ENCODE results near the gene RUSC1.
"Not testable (repeated sequence)": the region's sequence is repeated elsewhere in the genome, so short reads cannot be mapped to it uniquely, and the experiment has no call there.

RUSC1 gene

DNA sequence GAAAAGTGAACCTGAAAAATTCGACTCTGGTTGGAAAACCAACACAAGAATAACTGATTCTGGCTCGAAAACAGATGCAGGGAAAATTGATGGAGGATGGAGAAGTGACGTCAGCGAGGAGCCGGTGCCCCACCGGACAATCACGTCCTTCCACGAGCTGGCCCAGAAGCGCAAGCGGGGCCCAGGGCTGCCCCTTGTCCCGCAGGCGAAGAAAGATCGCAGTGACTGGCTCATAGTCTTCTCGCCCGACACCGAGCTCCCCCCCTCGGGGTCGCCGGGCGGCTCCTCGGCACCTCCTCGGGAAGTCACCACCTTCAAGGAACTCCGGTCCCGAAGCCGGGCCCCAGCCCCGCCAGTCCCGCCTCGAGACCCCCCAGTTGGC, 1.9 kb downstream of the RUSC1 start:
- in situ Hi-C loops (cut with MboI; ENCODE audit: low sequenced_read_pairs) = no loop called here

DNA sequence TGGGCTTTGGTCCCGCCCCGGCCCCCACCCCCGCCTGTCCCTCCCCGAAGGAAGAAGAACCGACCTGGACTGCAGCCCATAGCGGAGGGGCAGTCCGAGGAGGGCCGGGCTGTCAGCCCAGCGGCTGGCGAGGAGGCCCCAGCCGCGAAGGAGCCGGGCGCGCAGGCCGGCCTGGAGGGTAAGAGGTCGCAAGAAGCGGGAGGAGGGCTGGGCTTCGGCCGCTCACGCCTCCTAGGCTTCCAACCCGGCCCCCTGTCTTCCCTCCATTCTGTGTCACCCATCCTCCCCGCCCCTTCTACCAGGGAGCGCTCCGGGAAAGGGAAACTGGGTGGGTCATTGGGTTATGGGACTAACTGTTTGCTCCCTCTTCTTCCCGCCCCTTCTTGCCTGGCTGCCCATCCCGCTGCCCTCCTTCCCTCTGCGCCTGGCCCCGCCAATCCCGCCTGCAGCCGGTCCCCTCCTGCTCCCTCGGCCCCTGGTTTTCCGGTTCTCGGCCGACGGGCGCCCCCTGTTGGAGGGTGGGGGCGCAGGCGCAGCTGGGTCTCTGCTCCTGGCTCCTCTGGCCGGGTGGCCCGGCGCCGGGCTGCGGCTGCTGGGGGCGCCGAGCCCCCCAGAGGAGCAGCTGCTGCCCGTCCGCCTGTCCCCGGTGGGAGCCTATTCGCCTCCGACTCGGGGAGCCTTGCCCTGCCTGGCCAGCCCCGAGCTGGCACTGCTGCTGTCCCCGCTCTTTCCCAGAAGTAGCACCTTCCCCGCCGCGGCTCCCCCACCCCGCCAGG, 2.4 kb downstream of the RUSC1 start:
- in situ Hi-C loops (cut with MboI; ENCODE audit: low sequenced_read_pairs) = no loop called here

GRCh38 chr1:155323729-155324036, 3.0 kb downstream of the RUSC1 start:
- in situ Hi-C loops (cut with MboI; ENCODE audit: low sequenced_read_pairs) = no loop called here

GRCh38 chr1:155324037-155324716, 3.5 kb downstream of the RUSC1 start:
- in situ Hi-C loops (cut with MboI; ENCODE audit: low sequenced_read_pairs) = no loop called here

- in situ Hi-C loops (cut with MboI; ENCODE audit: low sequenced_read_pairs) = no loop called here
Measured at GRCh38 chr1:155324717-155325602, 4.3 kb downstream of the RUSC1 start.

- in situ Hi-C loops (cut with MboI; ENCODE audit: low sequenced_read_pairs) = no loop called here
Measured at GRCh38 chr1:155325603-155325893, 4.9 kb downstream of the RUSC1 start.

GRCh38 chr1:155326020-155326526, 5.4 kb downstream of the RUSC1 start:
- in situ Hi-C loops (cut with MboI; ENCODE audit: low sequenced_read_pairs) = no loop called here

GRCh38 chr1:155326631-155327037, 5.9 kb downstream of the RUSC1 start:
- in situ Hi-C loops (cut with MboI; ENCODE audit: low sequenced_read_pairs) = no loop called here

GRCh38 chr1:155327981-155328380, 7.3 kb downstream of the RUSC1 start:
- in situ Hi-C loops (cut with MboI; ENCODE audit: low sequenced_read_pairs) = no loop called here

DNA sequence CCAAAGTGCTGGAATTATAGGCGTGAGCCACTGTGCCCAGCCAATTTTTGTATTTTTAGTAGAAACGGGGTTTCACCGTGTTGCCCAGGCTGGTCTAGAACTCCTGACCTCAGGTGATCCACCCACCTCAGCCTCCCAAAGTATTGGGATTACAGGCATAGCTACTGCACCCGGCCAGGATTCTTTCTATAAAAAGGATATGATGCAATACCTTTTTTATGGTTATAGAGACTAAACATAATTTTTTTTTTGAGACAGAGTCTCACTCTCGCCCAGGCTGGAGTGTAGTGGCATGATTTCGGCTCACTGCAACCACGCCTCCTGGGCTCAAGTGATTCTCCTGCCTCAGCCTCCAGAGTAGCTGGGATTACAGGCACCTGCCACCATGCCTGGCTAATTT, 8.2 kb downstream of the RUSC1 start:
- in situ Hi-C loops (cut with MboI; ENCODE audit: low sequenced_read_pairs) = not testable (repeated sequence)

DNA sequence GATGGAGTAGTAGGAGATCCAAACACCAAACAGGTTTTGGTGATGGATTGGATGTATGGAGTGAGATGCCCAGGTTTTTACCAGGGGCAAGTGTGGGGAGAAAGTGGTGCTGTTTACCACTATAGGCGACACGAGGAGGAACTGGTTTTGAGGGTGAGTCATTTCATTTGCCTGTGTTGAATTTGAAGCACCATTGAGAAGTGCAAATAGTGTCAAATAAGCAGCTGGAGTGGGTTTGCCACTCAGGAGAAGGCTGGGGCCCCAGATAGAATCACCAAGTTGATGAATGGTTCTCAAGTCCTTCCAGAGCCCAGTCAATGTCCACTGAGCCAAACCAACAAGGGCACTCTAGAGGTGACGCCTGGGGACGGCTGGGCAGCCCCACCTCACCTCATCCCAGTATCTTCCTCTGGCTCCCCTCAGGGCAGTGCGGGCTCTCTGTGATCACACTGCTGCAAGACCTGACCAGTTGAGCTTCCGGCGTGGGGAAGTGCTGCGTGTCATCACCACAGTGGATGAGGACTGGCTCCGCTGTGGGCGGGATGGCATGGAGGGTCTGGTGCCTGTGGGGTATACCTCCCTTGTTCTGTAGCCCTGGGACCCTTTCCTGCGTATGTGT, 9.4 kb downstream of the RUSC1 start:
- in situ Hi-C loops (cut with MboI; ENCODE audit: low sequenced_read_pairs) = no loop called here

- in situ Hi-C loops (cut with MboI; ENCODE audit: low sequenced_read_pairs) = no loop called here
Measured at GRCh38 chr1:155334962-155335361, 14.3 kb downstream of the RUSC1 start.

DNA sequence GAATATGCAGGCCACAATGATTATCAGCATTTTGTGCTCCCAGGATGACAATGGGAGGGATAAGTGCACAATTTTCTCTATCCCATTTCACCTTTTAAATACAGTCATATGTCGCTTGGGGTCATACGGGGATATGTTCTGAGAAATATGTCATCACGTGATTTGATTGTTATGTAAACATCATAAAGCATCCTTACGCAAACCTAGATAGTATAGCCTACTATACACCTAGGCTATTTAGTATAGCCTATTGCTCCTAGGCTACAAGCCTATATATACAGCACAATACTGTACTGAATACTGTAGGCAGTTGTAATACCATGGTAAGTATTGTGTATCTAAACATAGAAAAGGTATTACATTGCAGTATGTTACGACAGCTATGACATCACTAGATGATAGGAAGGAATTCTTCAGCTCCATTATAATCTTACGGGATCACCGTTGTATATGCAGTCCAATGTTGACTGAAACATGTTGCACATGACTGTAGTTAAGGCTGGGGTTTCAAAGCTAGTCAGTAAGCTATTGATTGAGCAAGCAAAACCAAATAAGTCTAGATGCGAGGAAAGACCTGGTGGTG, 18.9 kb downstream of the RUSC1 start:
- in situ Hi-C loops (cut with MboI; ENCODE audit: low sequenced_read_pairs) = no loop called here

DNA sequence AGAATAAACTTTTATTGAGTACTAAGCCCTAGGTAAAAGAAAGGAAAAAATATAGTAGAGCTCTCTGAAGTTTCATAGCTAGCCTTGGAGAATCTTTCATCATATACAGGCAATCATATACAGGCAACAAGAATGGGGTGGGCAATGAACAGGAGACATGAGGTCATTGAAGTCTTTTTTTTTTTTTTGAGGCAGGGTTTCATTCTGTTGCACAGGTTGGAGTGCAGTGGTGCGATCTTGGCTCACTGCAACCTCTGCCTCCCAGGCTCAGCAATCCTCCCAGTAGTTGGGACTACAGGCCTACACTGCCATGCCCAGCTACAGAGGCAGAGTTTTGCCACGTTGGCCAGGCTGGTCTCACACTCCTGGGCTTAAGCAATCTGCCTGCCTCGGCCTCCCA, 22.1 kb downstream of the RUSC1 start:
- in situ Hi-C loops (cut with MboI; ENCODE audit: low sequenced_read_pairs) = no loop called here

- in situ Hi-C loops (cut with MboI; ENCODE audit: low sequenced_read_pairs) = no loop called here
Measured at GRCh38 chr1:155352631-155353030, 31.9 kb downstream of the RUSC1 start.

- in situ Hi-C loops (cut with MboI; ENCODE audit: low sequenced_read_pairs) = no loop called here
Measured at GRCh38 chr1:155360051-155360450, 39.4 kb downstream of the RUSC1 start.

- in situ Hi-C loops (cut with MboI; ENCODE audit: low sequenced_read_pairs) = no loop called here
Measured at GRCh38 chr1:155379180-155379579, 58.5 kb downstream of the RUSC1 start.

DNA sequence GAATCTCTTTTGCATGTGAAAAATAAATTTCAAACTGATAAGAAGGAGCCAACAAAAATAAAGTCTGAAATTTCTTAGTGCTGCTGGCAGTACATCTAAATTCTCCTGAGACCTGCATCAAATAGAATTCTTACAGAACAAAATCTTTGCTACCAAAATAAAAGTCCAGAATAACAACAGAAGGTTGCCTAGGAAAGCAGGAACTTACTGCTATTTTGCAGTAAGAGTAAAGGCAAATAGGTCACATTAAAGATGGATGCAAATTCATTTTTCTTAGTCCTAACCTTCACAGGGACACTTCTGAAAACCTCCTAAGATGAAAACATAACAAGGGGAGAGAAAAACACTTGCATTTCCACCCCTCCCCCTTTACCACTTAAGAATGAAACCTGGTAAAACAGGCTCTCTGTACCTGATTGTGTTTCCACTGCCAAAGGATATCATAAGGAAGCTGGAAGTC, 59.0 kb downstream of the RUSC1 start:
- in situ Hi-C loops (cut with MboI; ENCODE audit: low sequenced_read_pairs) = no loop called here
